IPS-15b (cell line): Measurements from ENCODE around the gene NFATC2.

Experiments used
- H3K27me3 ChIP-seq: one replicate; pipeline ENCODE4 v1.6.1; 2013; ENCODE audit warnings: low read length; ENCODE audit not compliant: control insufficient read depth, insufficient read depth
- H3K36me3 ChIP-seq: one replicate; pipeline ENCODE4 v1.6.1; 2013; ENCODE audit warnings: low read length; ENCODE audit not compliant: control insufficient read depth, insufficient read depth
- H3K4me1 ChIP-seq: one replicate; pipeline ENCODE4 v1.6.1; 2013; ENCODE audit warnings: mild to moderate bottlenecking, low read length; ENCODE audit not compliant: control insufficient read depth, insufficient read depth
- H3K4me3 ChIP-seq: one replicate; pipeline ENCODE4 v1.5.1; 2013; ENCODE audit warnings: low read depth, low read length
- H3K9ac ChIP-seq: one replicate; pipeline ENCODE4 v1.6.1; 2013; ENCODE audit warnings: low read depth, mild to moderate bottlenecking, low read length
- H3K9me3 ChIP-seq: one replicate; pipeline ENCODE4 v1.6.1; 2013; ENCODE audit warnings: mild to moderate bottlenecking, low read length; ENCODE audit not compliant: control insufficient read depth, insufficient read depth

Gene NFATC2

GRCh38 chr20:51458751-51459439, 83.6 kb downstream of the NFATC2 start:
- Histone ChIP-seq H3K4me3 (no peak overlapping the region), H3K36me3 (no peaks in the 10 kb centered on the region), H3K4me1 (peaks cover 4% of the 10 kb centered on the region), H3K27me3 (no peaks in the 10 kb centered on the region), H3K9me3 (no peaks in the 10 kb centered on the region), H3K9ac (no peak overlapping the region)

GRCh38 chr20:51457533-51457932, 85.0 kb downstream of the NFATC2 start:
- H3K36me3 ChIP-seq = no peaks in the 10 kb centered on the region
- H3K27me3 ChIP-seq = no peaks in the 10 kb centered on the region
- no peak overlapping the region for H3K9ac ChIP-seq
- H3K4me1 ChIP-seq = peaks cover 4% of the 10 kb centered on the region
- H3K4me3 ChIP-seq = no peak overlapping the region
- no peaks in the 10 kb centered on the region for H3K9me3 ChIP-seq

GRCh38 chr20:51456511-51457509, 85.7 kb downstream of the NFATC2 start:
- Histone ChIP-seq H3K9me3 (no peaks in the 10 kb centered on the region), H3K9ac (no peak overlapping the region), H3K4me3 (no peak overlapping the region), H3K36me3 (no peaks in the 10 kb centered on the region), H3K27me3 (no peaks in the 10 kb centered on the region), H3K4me1 (peaks cover 4% of the 10 kb centered on the region)

GRCh38 chr20:51454250-51454865, 88.2 kb downstream of the NFATC2 start:
- Histone ChIP-seq H3K36me3 (no peaks in the 10 kb centered on the region), H3K4me1 (peaks cover 5% of the 10 kb centered on the region), H3K9me3 (no peaks in the 10 kb centered on the region), H3K27me3 (no peaks in the 10 kb centered on the region), H3K4me3 (no peak overlapping the region), H3K9ac (no peak overlapping the region)

- Histone ChIP-seq H3K9ac (no peak overlapping the region), H3K4me3 (no peak overlapping the region), H3K27me3 (no peaks in the 10 kb centered on the region), H3K36me3 (no peaks in the 10 kb centered on the region), H3K9me3 (no peaks in the 10 kb centered on the region), H3K4me1 (peaks cover 7% of the 10 kb centered on the region)
Observed at GRCh38 chr20:51452734-51453365, 89.7 kb downstream of the NFATC2 start.

- H3K4me3 ChIP-seq = no peak overlapping the region
- H3K27me3 ChIP-seq = no peaks in the 10 kb centered on the region
- H3K9ac ChIP-seq = no peak overlapping the region
- H3K4me1 ChIP-seq = peaks cover 7% of the 10 kb centered on the region
- H3K9me3 ChIP-seq = no peaks in the 10 kb centered on the region
- H3K36me3 ChIP-seq = no peaks in the 10 kb centered on the region
Observed at GRCh38 chr20:51452091-51452613, 90.4 kb downstream of the NFATC2 start.

- Histone ChIP-seq H3K9me3 (no peaks in the 10 kb centered on the region), H3K4me3 (no peak overlapping the region), H3K27me3 (no peaks in the 10 kb centered on the region), H3K36me3 (no peaks in the 10 kb centered on the region), H3K4me1 (peaks cover 6% of the 10 kb centered on the region), H3K9ac (no peak overlapping the region)
Observed at GRCh38 chr20:51451484-51451883, 91.0 kb downstream of the NFATC2 start.

- H3K36me3 ChIP-seq = no peaks in the 10 kb centered on the region
- H3K4me1 ChIP-seq = peaks cover 3% of the 10 kb centered on the region
Observed at GRCh38 chr20:51450984-51451383, 91.5 kb downstream of the NFATC2 start.

GRCh38 chr20:51450221-51450712, 92.3 kb downstream of the NFATC2 start:
- Histone ChIP-seq H3K36me3 (no peaks in the 10 kb centered on the region), H3K9ac (no peak overlapping the region)

More at GRCh38 chr20:51450984-51451383, 91.5 kb downstream of the NFATC2 start:
- no peaks in the 10 kb centered on the region for H3K27me3 ChIP-seq
- no peak overlapping the region for H3K4me3 ChIP-seq
- H3K9me3 ChIP-seq = no peaks in the 10 kb centered on the region
- H3K9ac ChIP-seq = no peak overlapping the region

GRCh38 chr20:51449498-51450220, 92.9 kb downstream of the NFATC2 start:
- Histone ChIP-seq H3K4me3 (no peak overlapping the region), H3K36me3 (no peaks in the 10 kb centered on the region), H3K4me1 (peaks cover 3% of the 10 kb centered on the region), H3K9ac (no peak overlapping the region), H3K9me3 (no peaks in the 10 kb centered on the region), H3K27me3 (no peaks in the 10 kb centered on the region)

More at GRCh38 chr20:51450221-51450712, 92.3 kb downstream of the NFATC2 start:
- H3K9me3 ChIP-seq = no peaks in the 10 kb centered on the region
- no peaks in the 10 kb centered on the region for H3K27me3 ChIP-seq
- no peak overlapping the region for H3K4me3 ChIP-seq
- peaks cover 3% of the 10 kb centered on the region for H3K4me1 ChIP-seq
